HFF-Myc (cell line): Measurements from ENCODE around the gene ARHGAP27.

Source experiments
- DNase-seq: peaks from one replicate; pipeline ENCODE4 v3.0.0-alpha.2; 2011; ENCODE audit warnings: low read depth; ENCODE audit errors: extremely low read depth
- H3K4me3 ChIP-seq: replicated peaks from 2 replicates; pipeline ENCODE4 v1.5.1; 2011; ENCODE audit warnings: low read depth, mild to moderate bottlenecking, control low read depth, low read length
- CTCF ChIP-seq: IDR thresholded peaks from 2 replicates; pipeline ENCODE4 v1.5.1; 2012; ENCODE audit warnings: mild to moderate bottlenecking, low read depth, low read length, control low read depth; ENCODE audit errors: missing control alignments

Gene ARHGAP27

GRCh38 chr17:45405250-45406086 lies 27.2 kb downstream of the ARHGAP27 start:
- peak overlapping the region; percentile 19; the same call in 1 of the 2 replicates for H3K4me3 ChIP-seq
- TF ChIP-seq CTCF, result no peak
- no peak for DNase-seq

- no peak for TF ChIP-seq CTCF
These were observed 27.8 kb downstream of the ARHGAP27 start for GRCh38 chr17:45404870-45405249.

GRCh38 chr17:45403906-45404490 lies 28.7 kb downstream of the ARHGAP27 start:
- no peak overlapping the region for H3K4me3 ChIP-seq
- DNase-seq, result no peak
- no peak for TF ChIP-seq CTCF

More at GRCh38 chr17:45404870-45405249, 27.8 kb downstream of the ARHGAP27 start:
- no peak for DNase-seq
- H3K4me3 ChIP-seq, result no peak overlapping the region

GRCh38 chr17:45402916-45403315 lies 29.8 kb downstream of the ARHGAP27 start:
- H3K4me3 ChIP-seq, result no peak overlapping the region
- DNase-seq, result no peak
- no peak for TF ChIP-seq CTCF

GRCh38 chr17:45398800-45399199 lies 33.9 kb downstream of the ARHGAP27 start:
- no peak for TF ChIP-seq CTCF
- no peak overlapping the region for H3K4me3 ChIP-seq
- no peak for DNase-seq

GRCh38 chr17:45397796-45398195 lies 34.9 kb downstream of the ARHGAP27 start:
- no peak for DNase-seq
- no peak overlapping the region for H3K4me3 ChIP-seq
- TF ChIP-seq CTCF, result no peak
